IPS-NIHi7 (cell line): ENCODE results near the gene GLDC.
"Not testable (repeated sequence)": the region's sequence is repeated elsewhere in the genome, so short reads cannot be mapped to it uniquely, and the experiment has no call there.

Experiments used
- DNase-seq: peaks from one replicate; pipeline ENCODE4 v3.0.0; 2012; ENCODE audit warnings: mixed read lengths; ENCODE audit errors: extremely low spot score

The GLDC gene

DNA sequence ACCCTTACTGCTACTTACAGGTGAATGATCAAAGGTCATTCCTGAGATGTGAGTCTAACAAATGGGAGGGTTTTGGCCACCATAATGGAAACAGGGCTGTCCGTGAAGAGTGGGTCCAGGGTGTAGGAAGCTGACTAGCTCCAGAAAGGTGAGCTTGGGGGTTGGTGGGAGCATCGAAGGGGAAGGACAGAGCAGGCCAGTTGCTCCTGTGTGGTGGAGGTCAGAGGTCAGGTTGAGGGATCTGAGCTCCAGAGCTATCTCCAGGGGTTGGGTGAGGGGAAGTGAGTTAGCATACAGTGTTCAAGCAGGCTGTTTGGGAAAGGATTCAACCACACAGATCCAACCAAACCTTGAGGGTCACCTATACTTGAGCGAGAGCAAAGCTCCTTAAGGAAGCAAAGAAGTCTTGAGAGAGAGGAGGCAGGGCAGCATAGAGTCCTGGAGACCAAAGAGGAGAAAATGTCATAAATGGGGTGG is 18.7 kb upstream of the GLDC start:
- DNase-seq, result no peak

DNA sequence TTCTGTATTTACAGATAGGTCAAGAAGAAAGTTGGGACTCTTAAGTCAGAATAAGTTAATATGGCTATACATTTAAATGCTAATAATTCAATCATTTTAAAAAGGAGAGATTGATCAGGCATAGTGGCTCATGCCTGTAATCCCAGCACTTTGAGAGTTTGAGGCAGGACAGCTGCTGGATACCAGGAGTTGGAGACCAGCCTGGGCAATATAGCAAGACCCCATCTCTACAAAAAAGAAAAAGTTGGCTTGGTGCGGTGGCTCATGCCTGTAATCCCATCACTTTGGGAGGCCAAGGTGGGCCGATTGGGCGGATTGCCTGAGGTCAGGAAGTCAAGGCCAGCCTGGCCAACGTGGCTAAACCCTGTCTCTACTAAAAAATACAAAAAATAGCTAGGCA is 15.0 kb upstream of the GLDC start:
- no peak for DNase-seq

DNA sequence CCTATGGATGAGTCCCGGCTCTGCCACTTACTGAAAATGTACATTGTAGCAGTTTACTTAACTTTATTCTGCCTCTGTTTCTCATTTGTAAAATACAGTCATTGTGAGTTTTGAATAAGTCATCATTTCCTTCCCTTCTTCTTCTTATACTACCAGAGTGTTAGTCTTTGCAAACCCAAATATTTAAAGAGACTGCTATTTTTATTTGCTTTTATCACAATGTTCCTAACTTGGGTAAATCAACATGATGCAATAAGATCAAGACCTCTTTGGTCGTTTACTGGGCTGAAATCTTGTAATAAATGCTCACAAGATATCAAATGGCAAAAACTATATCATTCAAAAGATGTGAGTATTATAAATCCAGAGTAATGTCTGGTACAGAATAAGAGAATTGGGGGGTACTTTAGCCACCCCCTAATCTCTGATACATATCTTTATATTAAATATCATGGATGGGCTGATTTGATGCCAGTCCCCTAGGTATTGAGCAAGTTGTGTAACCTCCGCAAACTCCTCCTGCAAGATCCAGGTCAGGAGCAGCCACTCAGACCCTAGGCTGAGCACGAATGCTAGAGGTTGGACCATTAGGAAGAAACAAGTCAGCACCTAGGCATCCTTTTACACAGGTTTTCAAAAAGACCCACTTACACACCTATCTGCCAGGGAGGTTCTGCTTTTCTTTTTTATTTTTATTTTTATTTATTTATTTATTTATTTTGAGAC is 13.3 kb upstream of the GLDC start:
- DNase-seq, result no peak

DNA sequence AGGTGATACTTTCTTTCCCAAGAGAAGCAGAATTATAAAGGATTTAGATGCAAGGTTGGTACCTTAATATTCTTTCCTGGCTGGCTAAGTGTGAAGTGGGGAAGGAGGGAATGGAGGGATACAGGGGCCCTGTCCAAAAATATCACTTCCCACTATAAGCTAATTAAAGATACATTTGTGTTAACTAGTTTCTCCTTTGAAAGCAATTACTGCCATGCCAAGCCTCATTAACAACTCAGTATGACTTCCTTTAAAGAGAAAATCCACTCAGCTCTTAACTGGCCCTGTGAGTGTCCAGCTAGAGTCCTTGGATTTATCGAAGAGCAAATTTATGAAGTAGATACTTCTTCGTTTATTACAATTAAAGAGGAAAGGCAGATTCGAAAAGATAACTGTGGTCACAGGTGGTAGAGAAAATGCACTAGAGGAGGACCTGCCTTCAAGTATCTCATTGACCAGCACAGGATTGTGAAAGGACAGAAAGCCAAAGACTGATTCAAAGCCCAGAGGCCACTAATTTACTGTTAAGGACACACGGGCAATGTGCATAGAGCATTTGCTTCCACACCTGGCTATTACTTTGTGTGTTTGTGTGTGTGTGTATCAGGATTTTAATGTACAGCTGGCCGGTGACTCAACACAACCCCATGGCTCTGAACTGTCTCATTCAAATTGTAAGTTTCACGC is 11.2 kb upstream of the GLDC start:
- no peak for DNase-seq

DNA sequence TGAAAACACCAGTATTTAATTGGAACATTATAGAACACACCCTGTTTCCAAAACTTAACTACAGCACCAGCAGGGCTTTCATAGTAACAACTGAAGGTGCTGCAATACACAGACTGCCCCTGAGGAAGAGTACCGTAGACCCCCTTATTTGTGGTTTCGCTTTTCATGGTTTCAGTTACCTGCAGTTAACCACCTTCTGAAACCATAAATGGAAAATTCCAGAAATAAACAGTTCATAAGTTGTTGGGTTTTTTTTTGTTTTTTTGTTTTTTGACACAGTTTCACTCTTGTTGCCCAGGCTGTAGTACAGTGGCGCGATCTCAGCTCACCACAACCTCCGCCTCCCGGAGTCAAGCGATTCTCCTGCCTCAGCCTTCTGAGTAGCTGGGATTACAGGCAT is 9.5 kb upstream of the GLDC start:
- DNase-seq, result no peak

DNA sequence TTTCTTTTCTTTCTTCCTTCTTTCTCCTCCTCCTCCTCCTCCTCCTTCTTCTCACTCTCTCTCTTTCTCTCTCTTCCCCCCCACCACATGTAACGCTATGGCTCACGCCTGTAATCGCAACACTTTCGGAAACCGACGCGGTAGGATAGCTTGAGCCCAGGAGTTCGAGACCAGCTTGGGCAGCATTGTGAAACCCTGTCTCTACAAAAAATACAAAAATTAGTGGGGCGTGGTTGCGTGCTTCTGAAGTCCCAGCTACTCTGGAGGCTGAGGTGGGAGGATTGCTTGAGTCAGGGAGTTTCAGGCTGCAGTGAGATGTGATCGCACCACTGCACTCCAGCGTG is 736 bp upstream of the GLDC start:
- no peak for DNase-seq

DNA sequence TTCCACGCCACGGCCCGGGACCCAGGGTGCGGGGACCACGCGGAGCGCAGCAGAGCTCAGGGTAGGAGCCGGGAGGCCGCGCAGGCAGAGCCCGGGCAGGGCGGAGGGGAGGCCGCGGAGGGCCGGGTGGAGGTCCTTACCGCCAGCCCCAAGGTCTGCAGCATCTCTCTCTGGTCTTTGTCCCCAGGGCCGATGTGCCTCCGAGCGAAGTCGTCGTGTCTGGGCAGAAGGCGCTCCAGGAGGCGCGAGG is 499 bp downstream of the GLDC start:
- DNase-seq, result not testable (repeated sequence)

DNA sequence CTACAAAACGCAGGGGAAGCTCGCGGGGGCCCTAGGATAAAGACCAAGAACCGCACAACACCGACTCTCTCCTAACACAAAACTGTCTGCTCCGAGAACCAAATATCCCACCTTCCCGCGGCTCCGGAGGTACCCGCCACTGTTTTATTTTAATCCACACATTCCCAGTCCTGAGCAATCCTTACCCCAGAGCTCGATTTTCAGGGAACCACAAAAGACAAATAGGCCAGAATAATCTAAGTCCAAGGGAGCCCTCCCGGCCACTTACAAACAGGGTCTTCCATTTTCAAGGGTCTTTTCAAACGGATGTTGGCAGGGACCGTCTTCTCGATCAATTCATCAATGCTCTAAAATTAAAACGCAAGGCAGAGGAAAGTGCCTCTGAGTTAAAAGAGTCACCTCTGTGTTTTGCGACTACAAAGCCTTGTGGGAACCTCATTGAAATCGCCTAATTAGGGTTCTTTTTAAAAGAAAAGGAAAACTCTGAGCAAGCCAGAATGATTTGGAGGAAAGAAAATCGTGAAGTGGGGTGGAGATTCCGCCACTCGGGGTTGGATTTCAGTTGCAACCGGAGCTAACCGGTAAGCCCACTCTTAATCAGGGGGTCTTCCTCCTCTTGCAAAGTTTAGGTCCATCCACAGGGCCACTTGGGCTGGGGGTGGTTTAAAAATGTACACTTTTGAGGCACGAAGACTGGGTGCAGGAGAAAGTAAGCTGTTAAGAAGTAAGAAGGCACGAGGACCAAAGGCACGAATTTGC is 1.0 kb downstream of the GLDC start:
- DNase-seq, result no peak

DNA sequence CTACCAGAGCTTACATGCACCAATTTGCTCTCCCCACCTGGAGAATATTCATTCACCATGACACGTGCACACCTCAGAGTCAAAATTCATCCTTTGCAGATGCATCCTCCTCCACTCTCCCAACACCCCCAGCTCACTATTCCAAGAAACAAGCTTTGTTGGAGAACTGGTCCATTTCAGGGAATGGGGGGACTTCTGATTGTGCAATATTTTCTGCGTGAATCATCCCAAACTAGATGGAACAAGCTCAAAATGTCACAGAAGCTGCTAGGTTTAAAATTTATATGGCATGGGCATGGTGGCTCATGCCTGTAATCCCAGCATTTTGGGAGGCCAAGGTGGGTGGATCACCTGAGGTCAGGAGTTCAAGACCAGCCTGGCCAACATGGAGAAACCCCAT is 3.6 kb downstream of the GLDC start:
- no peak for DNase-seq

DNA sequence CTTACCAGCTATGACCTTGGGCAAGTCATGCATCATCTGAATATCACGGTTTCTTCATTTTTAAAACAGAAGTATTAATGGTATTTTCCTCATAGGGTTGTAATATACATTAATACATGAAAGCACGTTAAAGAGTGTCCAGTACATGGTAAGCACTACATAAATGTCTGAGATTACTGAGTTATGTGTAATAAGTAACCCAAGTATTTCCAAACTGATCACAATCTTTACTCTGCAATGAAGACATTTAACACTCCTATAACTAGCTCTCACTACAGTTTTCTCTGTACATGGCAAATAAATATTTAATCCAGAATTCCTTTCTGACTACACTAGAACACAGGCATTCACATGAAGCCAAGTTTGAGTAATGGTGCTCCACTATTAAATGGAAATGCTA is 4.0 kb downstream of the GLDC start:
- DNase-seq, result no peak

DNA sequence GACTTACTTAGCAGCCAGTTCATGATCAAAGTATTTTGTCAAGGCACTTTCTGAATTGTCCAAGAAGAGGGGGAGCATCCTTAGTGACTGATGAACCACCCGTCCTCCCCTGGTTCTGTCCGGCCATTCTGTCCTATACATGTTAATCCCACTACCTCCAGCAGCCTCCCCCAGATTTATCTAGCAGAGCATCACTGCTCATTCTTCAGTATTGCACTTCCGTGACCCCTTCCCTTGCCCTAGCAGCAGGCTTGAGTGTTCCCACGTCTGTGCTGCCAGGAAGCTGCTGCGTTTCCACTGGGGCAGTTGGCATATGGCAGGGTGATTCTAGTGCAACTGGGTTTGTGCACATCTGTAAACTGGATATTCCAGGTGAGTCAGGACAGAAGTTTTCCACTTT is 4.5 kb downstream of the GLDC start:
- DNase-seq, result no peak

DNA sequence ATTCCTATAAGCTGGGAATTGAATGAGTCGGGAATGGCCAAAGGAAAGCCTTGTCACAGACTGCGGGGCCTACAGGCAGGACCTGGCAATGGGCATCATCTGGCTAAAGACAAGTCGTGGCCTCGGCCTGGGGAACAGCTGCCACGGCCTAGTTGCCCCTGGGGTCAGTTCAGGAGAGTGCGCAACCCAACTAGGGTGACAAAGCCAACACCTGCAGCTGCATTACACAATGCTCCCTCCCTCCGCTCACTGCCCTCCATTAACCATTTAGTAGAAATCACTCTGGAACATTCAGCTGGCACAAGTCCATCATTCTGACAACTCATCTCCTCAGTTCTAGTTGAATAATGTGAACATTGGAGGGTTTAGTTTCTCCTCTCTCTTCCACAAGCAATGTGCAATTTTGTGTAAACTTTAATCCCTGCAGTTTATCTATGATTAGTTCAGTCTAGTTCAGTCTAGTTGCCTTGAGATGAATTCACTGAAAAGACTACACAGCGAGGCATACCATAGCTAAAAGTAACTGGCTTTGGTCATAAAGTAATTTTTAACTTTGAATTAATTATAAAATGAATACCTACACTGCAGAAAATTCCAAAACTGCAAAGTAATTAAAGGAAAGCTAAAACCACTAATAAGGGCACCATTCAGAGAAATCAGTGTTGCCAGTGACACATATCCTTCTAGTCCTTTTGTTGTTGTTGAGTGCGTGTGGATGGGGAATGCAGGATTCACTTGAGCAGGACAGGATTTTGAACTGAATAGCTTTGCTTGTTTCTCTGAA is 5.1 kb downstream of the GLDC start:
- DNase-seq, result no peak

DNA sequence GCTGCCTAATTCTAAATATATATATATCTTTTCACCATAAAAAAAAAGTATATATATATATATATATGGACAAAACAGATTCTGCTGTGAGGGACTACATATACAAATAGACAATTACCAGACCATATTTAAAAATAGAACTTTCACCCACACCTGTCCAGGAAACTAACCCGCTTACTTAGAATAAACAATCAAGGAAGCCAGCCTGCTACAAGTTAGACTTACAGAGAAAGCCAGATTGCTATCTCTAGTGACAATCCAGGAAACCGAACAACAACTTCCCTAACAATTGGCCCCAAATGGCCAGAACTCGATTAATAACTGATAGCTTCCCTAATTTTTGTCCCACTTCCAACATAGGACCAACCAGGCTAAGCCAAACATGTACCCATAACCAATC is 5.9 kb downstream of the GLDC start:
- no peak for DNase-seq

DNA sequence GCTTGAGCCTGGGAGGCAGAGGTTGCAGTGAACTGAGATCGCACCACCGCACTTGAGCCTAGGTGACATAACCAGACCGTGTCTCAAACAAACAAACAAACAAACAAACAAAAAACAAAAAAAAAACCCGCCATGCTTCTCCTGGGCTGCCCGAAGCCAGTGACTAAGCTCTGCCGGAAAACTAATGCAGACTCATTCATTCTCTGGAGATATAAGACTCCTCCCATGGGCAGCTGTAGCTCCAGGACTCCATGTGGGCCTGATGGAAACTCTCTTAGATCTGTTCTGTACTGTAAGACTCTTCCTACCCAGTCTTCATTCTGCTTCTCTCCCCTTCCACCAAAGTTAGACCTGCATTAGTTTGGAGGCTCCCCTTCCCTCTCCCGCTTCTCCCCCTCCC is 11.1 kb downstream of the GLDC start:
- no peak for DNase-seq

DNA sequence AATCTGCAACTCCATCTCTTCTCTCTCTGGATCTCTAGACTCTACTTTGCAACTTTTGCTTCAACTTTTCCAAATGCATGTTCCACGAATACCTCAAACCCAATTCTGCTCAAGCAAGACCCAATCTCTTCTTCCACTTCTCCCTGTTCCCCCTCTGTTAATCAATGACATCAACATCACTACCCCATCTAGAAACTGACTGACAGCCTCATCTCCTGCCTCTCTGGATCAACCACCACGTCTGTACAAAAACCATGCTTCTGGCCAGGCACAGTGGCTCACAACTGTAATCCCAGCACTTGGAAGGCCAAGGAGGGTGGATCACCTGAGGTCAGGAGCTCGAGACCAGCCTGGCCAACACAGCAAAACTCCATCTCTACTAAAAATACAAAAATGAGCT is 12.2 kb downstream of the GLDC start:
- DNase-seq, result no peak

DNA sequence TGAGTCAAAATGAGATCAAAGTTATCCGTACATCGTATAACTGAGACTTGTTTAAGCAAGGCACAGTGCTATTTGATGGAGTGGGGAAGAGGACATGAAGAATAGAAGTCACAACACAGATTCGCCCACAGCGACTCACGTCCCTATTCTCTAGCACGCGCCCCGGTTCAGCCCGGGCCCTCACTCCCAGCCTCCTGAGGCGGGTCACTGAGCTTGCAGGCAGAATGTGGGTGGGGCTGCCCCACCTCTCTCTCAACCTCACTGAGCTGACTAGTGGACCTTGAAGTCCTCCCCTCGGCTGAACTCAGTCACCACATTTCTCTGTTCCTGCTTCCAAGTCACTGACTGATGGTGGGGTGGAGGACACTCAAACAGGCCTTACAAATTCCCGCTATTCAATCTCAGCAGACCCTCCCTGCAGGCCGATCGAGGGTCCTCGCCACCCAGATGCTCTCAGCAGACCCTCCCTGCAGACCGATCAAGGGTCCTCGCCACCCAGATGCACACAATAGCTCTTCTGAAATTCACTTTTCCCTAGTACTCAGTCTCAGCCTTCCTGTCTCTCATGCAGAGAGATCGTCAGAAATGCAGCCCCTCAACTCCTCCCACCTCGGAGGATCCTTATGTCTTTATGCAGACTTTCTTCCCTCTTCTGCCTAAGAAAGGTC is 12.9 kb downstream of the GLDC start:
- DNase-seq, result no peak

DNA sequence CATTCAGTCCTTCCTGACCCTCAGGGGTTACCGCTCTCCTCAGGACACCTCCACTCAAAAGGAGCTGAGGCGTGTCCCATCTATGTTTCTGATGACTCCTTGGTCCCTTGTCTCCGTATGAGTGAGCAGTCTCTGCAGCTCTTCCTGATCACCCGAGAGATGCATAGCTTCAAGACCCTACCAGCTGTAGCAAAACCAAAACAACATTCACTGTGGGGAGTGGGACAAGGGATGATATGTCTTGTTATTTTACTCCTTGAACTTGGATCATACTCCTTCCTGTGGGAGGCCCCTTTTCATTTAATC is 14.4 kb downstream of the GLDC start:
- no peak for DNase-seq

DNA sequence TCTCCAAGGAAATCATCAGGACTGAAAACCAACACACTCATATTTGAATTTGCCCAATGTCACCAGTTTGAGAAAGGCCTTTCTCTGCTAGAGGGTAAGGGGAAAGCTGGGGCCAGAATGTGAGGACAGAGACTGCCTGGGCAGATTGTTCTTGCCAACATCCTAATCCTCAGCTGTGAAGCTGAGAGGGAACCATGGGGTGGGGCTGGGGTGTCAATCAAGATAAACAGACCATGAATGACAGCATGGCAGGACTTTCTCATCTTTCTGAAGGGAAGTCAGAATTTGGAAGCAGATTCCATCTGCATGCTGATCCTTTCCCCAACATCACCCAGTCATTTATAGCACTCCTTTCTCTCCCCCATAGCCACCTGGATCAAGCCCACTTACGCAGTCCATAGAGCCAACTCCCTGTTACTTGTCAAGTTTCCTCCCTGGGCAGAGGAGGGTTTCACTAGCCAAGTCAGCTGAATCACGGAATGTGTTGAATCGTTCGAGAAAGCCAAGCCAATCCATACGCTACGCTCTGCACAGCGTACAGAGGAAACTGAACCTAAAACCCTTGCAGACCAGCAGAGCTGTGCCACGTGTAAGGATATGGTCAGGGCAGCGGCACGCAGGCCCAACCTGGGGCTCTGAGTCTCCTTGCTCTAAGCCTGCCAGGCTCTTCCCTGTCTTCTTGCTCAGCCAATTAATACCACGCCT is 14.9 kb downstream of the GLDC start:
- no peak for DNase-seq

DNA sequence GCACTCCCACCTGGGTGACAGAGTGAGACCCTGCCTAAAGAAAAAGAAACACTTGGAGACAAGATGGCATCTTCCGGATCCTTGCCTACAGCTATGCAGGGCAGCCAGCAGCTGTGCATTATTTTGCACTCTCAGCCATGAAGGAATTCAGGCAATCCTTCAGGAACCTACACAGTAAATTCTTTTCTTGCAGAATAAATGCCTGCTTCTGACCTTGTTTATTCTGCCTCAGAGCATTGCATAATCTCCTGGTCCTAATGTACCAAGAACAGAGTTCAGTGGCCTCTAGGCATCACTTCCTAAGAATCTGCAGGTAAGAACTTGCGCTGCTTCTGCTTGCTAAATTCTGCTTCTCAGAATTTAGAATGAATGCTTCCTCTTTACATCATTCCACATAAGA is 16.8 kb downstream of the GLDC start:
- no peak for DNase-seq

DNA sequence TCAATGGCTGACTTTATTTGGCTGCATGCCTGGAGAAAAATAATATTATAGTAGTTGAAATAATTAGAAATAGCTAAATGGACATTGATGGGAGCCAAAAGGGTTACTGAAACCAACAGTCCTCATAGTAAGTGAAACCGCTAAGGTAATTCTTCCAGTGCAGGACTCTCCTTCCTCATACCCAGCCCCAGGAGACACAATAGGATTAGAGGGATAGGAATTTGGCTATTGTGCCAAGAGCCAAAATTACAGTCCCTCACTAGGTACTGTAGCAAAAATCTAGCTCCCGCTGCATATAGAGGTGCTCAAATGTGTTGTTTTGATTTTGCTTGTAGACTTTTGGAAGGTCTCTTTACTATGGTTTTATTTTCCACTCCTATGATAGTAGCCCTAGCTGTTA is 20.2 kb downstream of the GLDC start:
- no peak for DNase-seq

DNA sequence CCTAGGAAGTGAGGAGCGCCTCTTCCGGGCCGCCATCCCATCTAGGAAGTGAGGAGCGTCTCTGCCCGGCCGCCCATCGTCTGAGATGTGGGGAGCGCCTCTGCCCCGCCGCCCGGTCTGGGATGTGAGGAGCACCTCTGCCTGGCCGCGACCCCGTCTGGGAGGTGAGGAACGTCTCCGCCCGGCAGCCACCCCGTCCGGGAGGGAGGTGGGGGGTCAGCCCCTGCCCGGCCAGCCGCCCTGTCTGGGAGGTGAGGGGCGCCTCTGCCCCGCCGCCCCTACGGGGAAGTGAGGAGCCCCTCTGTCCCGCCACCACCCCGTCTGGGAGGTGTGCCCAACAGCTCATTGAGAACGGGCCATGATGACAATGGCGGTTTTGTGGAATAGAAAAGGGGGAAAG is 22.7 kb downstream of the GLDC start:
- not testable (repeated sequence) for DNase-seq

DNA sequence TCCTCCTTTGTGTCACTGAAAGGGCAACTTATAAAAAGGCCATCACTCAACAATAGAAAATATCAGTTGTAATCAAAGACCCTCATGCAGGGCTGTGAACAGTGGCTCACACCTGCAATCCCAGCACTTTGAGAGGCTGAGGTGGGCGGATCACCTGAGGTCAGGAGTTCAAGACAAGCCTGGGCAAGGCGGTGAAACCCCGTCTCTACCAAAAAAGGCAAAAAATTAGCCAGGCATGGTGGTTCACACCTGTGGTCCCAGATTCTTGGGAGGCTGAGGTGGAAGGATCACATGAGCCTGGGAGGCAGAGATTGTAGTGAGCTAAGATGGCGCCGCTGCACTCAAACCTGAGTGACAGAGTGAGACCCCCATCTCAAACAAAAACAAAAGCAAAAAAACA is 24.7 kb downstream of the GLDC start:
- no peak for DNase-seq
